Lower lobe of right lung (tissue), 2 donors: ENCODE results near the gene PRAME. TPM values are rescaled to one million over a fixed set of nuclear protein-coding genes. Genes with fewer than 3 reads are reported as not detected.
"Not testable (repeated sequence)": the region's sequence is repeated elsewhere in the genome, so short reads cannot be mapped to it uniquely, and the experiment has no call there.

Experiments used
- ATAC-seq, 2 donors: fragments of 200-7000 bp; cut with Tn5 transposase; one replicate each; pipeline ENCODE4 v1.9.1; 2020 to 2022; ENCODE audit warnings: mild to moderate bottlenecking in 2 of 2, moderate library complexity in 2 of 2
- DNase-seq: peaks from one replicate; pipeline ENCODE4 v3.0.0-alpha.2; 2020
- H3K27ac ChIP-seq: fragments of 200-600 bp; one replicate; pipeline ENCODE4 v1.8.0; 2022
- H3K27me3 ChIP-seq: fragments of 200-600 bp; one replicate; pipeline ENCODE4 v1.8.0; 2022; ENCODE audit warnings: low read depth
- H3K36me3 ChIP-seq: fragments of 200-600 bp; one replicate; pipeline ENCODE4 v1.8.0; 2022; ENCODE audit warnings: mild to moderate bottlenecking
- H3K4me1 ChIP-seq: fragments of 200-600 bp; one replicate; pipeline ENCODE4 v1.8.0; 2022
- H3K4me3 ChIP-seq: fragments of 200-600 bp; one replicate; pipeline ENCODE4 v1.8.0; 2022; ENCODE audit warnings: mild to moderate bottlenecking
- H3K9me3 ChIP-seq: fragments of 200-600 bp; one replicate; pipeline ENCODE4 v1.8.0; 2022
- CTCF ChIP-seq: fragments of 200-600 bp; IDR thresholded peaks from one replicate; pipeline ENCODE4 v1.8.0; 2022; ENCODE audit warnings: antibody characterized with exemption, mild to moderate bottlenecking
- intact Hi-C: fragments of 100-400 bp; cut with DNase I; formaldehyde crosslinking; loops from one replicate; pipeline ENCODE4 v1.11.0; 2022
- total RNA-seq: library from RNA; stranded (reverse); fragmentation: NEBNext Ultra II Directional; extraction: Animal tissue kit (Norgen Biotek cat#: 25700); gene quantifications from one replicate; pipeline ENCODE4 v1.2.1, GENCODE V29; 2021
- donor health status: DM: no; HTN: yes; CAD: no; lungs with severe emphysema.

PRAME gene
- total RNA-seq, 1 donor from 2014 or later: not detected

GRCh38 chr22:22535662-22536061, 23.4 kb downstream of the PRAME start:
- intact Hi-C loops: no loop called here
- Histone ChIP-seq H3K9me3 (no peaks in the 10 kb centered on the region), H3K4me3 (no peak overlapping the region), H3K27ac (no peak overlapping the region), H3K27me3 (peaks cover 3% of the 10 kb centered on the region), H3K4me1 (no peaks in the 10 kb centered on the region), H3K36me3 (no peaks in the 10 kb centered on the region)
- no peak for TF ChIP-seq CTCF
- DNase-seq: no peak
- no peak for ATAC-seq

GRCh38 chr22:22534604-22535415, 24.3 kb downstream of the PRAME start:
- Histone ChIP-seq H3K27ac (no peak overlapping the region), H3K27me3 (no peaks in the 10 kb centered on the region), H3K9me3 (no peaks in the 10 kb centered on the region), H3K4me3 (no peak overlapping the region), H3K36me3 (no peaks in the 10 kb centered on the region), H3K4me1 (no peaks in the 10 kb centered on the region)
- no peak for ATAC-seq
- no peak for TF ChIP-seq CTCF
- intact Hi-C loops: no loop called here
- DNase-seq: no peak

- Histone ChIP-seq H3K4me1 (no peaks in the 10 kb centered on the region), H3K9me3 (no peaks in the 10 kb centered on the region), H3K4me3 (no peak overlapping the region), H3K36me3 (no peaks in the 10 kb centered on the region), H3K27me3 (no peaks in the 10 kb centered on the region), H3K27ac (no peak overlapping the region)
- TF ChIP-seq CTCF: no peak
- intact Hi-C loops: no loop called here
- ATAC-seq (no peak), DNase-seq (no peak)
Measured at GRCh38 chr22:22533863-22534262, 25.2 kb downstream of the PRAME start.

- Histone ChIP-seq H3K4me3 (no peak overlapping the region), H3K9me3 (no peaks in the 10 kb centered on the region), H3K27me3 (no peaks in the 10 kb centered on the region), H3K27ac (no peak overlapping the region), H3K4me1 (no peaks in the 10 kb centered on the region), H3K36me3 (no peaks in the 10 kb centered on the region)
- intact Hi-C loops: no loop called here
- ATAC-seq (no peak), DNase-seq (no peak)
- no peak for TF ChIP-seq CTCF
Measured at GRCh38 chr22:22533417-22533816, 25.6 kb downstream of the PRAME start.

GRCh38 chr22:22532547-22533071, 26.5 kb downstream of the PRAME start:
- H3K9me3 ChIP-seq, H3K27ac ChIP-seq, H3K4me3 ChIP-seq, H3K27me3 ChIP-seq, intact Hi-C loops, H3K36me3 ChIP-seq, DNase-seq, H3K4me1 ChIP-seq, ATAC-seq: not testable (repeated sequence)

- Histone ChIP-seq H3K4me3 (no peak overlapping the region), H3K9me3 (no peaks in the 10 kb centered on the region), H3K36me3 (no peaks in the 10 kb centered on the region), H3K4me1 (no peaks in the 10 kb centered on the region), H3K27ac (no peak overlapping the region), H3K27me3 (no peaks in the 10 kb centered on the region)
- no peak for DNase-seq
- no peak for ATAC-seq
- no peak for TF ChIP-seq CTCF
- intact Hi-C loops: no loop called here
Measured at GRCh38 chr22:22531770-22532546, 27.1 kb downstream of the PRAME start.
